Liver (tissue), 3 donors: ENCODE measurements around the gene LHFPL5.

Experiments
- ATF3 ChIP-seq: IDR thresholded peaks from 2 replicates; pipeline ENCODE4 v1.6.1; 2016; ENCODE audit warnings: antibody characterized with exemption
- EGR1 ChIP-seq, 2 donors: IDR thresholded peaks; 2 replicates each; pipeline ENCODE4 v1.6.1; 2016 to 2018; ENCODE audit warnings: antibody characterized with exemption in 2 of 2, low read depth in 2 of 2
- GABPA ChIP-seq, 2 donors: IDR thresholded peaks in 1 of 2; conservative IDR thresholded peaks in 1 of 2; 2 replicates each; pipeline ENCODE4 v1.6.1; 2016; ENCODE audit warnings: antibody characterized with exemption in 2 of 2, mild to moderate bottlenecking in 1 of 2, moderate library complexity in 1 of 2
- RAD21 ChIP-seq, 2 donors: IDR thresholded peaks; 2 replicates each; pipeline ENCODE4 v1.6.1; 2016; ENCODE audit warnings: antibody characterized with exemption in 2 of 2, mild to moderate bottlenecking in 2 of 2
- REST ChIP-seq: IDR thresholded peaks from 2 replicates; pipeline ENCODE4 v1.6.1; 2016; ENCODE audit warnings: antibody characterized with exemption, mild to moderate bottlenecking
- RXRA ChIP-seq, 2 donors: IDR thresholded peaks; 2 replicates each; pipeline ENCODE4 v1.6.1; 2017 to 2018; ENCODE audit warnings: antibody characterized with exemption in 2 of 2, mild to moderate bottlenecking in 1 of 2
- SP1 ChIP-seq: IDR thresholded peaks from 2 replicates; pipeline ENCODE4 v1.6.1; 2018; ENCODE audit warnings: antibody characterized with exemption, mild to moderate bottlenecking
- TF ChIP-seq, protein P1 (sequence below): fragments of 150-350 bp; IDR thresholded peaks from 2 replicates; pipeline ENCODE4 v1.5.1; 2017; ENCODE audit warnings: improper control_type of control experiment, low read depth, low read length; ENCODE audit not compliant: missing input control
- TF ChIP-seq, protein P2 (sequence below): IDR thresholded peaks from 2 replicates; pipeline ENCODE4 v1.6.1; 2016; ENCODE audit warnings: antibody characterized with exemption
- donor health status: healthy.
- donor health status: healthy.

GRCh38 chr6:35817515-35817914 is 12.4 kb downstream of the LHFPL5 start:
- TF ChIP-seq, protein P1, sequence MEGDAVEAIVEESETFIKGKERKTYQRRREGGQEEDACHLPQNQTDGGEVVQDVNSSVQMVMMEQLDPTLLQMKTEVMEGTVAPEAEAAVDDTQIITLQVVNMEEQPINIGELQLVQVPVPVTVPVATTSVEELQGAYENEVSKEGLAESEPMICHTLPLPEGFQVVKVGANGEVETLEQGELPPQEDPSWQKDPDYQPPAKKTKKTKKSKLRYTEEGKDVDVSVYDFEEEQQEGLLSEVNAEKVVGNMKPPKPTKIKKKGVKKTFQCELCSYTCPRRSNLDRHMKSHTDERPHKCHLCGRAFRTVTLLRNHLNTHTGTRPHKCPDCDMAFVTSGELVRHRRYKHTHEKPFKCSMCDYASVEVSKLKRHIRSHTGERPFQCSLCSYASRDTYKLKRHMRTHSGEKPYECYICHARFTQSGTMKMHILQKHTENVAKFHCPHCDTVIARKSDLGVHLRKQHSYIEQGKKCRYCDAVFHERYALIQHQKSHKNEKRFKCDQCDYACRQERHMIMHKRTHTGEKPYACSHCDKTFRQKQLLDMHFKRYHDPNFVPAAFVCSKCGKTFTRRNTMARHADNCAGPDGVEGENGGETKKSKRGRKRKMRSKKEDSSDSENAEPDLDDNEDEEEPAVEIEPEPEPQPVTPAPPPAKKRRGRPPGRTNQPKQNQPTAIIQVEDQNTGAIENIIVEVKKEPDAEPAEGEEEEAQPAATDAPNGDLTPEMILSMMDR: no peak
- TF ChIP-seq, protein P2, sequence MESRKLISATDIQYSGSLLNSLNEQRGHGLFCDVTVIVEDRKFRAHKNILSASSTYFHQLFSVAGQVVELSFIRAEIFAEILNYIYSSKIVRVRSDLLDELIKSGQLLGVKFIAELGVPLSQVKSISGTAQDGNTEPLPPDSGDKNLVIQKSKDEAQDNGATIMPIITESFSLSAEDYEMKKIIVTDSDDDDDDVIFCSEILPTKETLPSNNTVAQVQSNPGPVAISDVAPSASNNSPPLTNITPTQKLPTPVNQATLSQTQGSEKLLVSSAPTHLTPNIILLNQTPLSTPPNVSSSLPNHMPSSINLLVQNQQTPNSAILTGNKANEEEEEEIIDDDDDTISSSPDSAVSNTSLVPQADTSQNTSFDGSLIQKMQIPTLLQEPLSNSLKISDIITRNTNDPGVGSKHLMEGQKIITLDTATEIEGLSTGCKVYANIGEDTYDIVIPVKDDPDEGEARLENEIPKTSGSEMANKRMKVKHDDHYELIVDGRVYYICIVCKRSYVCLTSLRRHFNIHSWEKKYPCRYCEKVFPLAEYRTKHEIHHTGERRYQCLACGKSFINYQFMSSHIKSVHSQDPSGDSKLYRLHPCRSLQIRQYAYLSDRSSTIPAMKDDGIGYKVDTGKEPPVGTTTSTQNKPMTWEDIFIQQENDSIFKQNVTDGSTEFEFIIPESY: no peak
- TF ChIP-seq REST (no peak), ATF3 (no peak), GABPA (IDR thresholded peaks at IDR 0.05 in 1 of 2, conservative IDR thresholded peaks at IDR 0.05 in 1 of 2) (no peak), RAD21 (IDR thresholded peaks at IDR 0.05) (no peak), SP1 (no peak), EGR1 (IDR thresholded peaks at IDR 0.05; ENCODE audit: low read depth in 2 of 2) (no peak), RXRA (IDR thresholded peaks at IDR 0.05) (no peak)
